Measurements from ENCODE around the gene SEMA3F. TPM values are rescaled to one million over a fixed set of nuclear protein-coding genes. Genes with fewer than 3 reads are reported as not detected.

Gene SEMA3F
- total and polyA plus RNA-seq, 9 donors, result 1.9 to 31.5 (median 7.2) TPM

GRCh38 chr3:50122071-50122470 is 33.1 kb upstream of the SEMA3F start:
- no peak for TF ChIP-seq POLR2A (IDR thresholded peaks at IDR 0.05)
- TF ChIP-seq EP300 (IDR thresholded peaks at IDR 0.05), result no peak
- TF ChIP-seq CTCF (IDR thresholded peaks at IDR 0.05), result no peak
- intact Hi-C loops (cut with DNase I), result loop anchor here in 3 of 4 donors (2.0 to 10.0 kb wide), 3 partner anchors 67 to 153 kb away; partner anchors contain the start of genes GNAT1 (in 1 of the 3) and LSMEM2 (in 1 of the 3)
- Histone ChIP-seq H3K4me1 (ENCODE audit: insufficient read depth) (peaks cover 10% of the 10 kb centered on the region), H3K9me3 (no peaks in the 10 kb centered on the region), H3K27me3 (no peaks in the 10 kb centered on the region), H3K36me3 (no peaks in the 10 kb centered on the region), H3K4me3 (no peak overlapping the region), H3K27ac (no peak overlapping the region)
- 43 to 63% (median 58%) methylated on average over 2 of the region's 2 CpGs for WGBS, 3 donors
- no peak for DNase-seq

GRCh38 chr3:50122661-50123391 is 32.3 kb upstream of the SEMA3F start:
- 65 to 72% (median 69%) methylated on average over 14 of the region's 14 CpGs for WGBS, 3 donors
- Histone ChIP-seq H3K27ac (no peak overlapping the region), H3K9me3 (no peaks in the 10 kb centered on the region), H3K36me3 (no peaks in the 10 kb centered on the region), H3K4me1 (ENCODE audit: insufficient read depth) (peaks cover 10% of the 10 kb centered on the region), H3K27me3 (no peaks in the 10 kb centered on the region), H3K4me3 (no peak overlapping the region)
- intact Hi-C loops (cut with DNase I), result loop anchor here in 3 of 4 donors (2.0 to 10.0 kb wide), 3 partner anchors 66 to 152 kb away; partner anchors contain the start of genes GNAT1 (in 1 of the 3) and LSMEM2 (in 1 of the 3)
- no peak for TF ChIP-seq POLR2A (IDR thresholded peaks at IDR 0.05)
- TF ChIP-seq EP300 (IDR thresholded peaks at IDR 0.05), result no peak
- TF ChIP-seq CTCF (IDR thresholded peaks at IDR 0.05), result no peak
- peak in 1 of 5 donors; percentile 42 for DNase-seq

DNA sequence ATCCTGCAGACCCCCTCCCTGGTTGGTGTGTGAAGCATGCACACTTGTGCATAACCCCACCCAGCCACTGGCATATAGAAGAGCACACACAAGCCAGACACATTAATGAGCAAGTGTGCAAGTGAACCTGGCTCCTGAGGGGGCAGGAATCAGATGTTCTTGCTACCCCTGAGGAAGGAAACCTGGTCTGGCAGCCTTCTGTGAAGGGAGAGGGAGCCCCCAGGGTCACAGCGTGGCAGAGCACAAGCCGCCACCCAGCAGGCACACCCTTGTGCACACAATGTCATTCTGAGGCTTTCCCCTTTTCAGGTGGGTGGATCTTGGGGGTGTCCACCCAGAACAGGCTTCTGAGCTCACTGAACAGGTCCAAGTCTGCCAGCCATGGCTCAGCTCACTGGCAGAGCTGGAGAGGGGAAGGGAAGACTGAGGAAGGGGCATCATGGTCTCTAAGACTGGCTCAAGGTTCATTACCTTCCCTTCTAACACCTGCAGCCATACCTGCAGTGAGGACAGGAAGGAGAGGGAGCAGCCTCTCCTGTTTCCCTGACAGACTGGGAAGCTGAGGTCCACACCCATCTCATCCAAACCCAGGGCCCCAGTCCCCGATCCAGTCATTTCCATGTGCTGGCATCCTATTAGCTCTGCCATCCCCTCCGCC is 31.6 kb upstream of the SEMA3F start:
- no peaks in the 10 kb centered on the region for H3K9me3 ChIP-seq
- no peak overlapping the region for H3K27ac ChIP-seq
- intact Hi-C loops (cut with DNase I), result loop anchor here in 3 of 4 donors (2.0 to 10.0 kb wide), 3 partner anchors 65 to 151 kb away; partner anchors contain the start of genes GNAT1 (in 1 of the 3) and LSMEM2 (in 1 of the 3)
- TF ChIP-seq EP300 (IDR thresholded peaks at IDR 0.05) (no peak), CTCF (IDR thresholded peaks at IDR 0.05) (no peak), POLR2A (IDR thresholded peaks at IDR 0.05) (no peak)
- 76 to 88% (median 83%) methylated on average over 4 of the region's 4 CpGs for WGBS, 3 donors
- DNase-seq, result no peak
- no peaks in the 10 kb centered on the region for H3K27me3 ChIP-seq
- H3K4me3 ChIP-seq, result no peak overlapping the region
- no peaks in the 10 kb centered on the region for H3K36me3 ChIP-seq
- H3K4me1 ChIP-seq (ENCODE audit: insufficient read depth), result peaks cover 10% of the 10 kb centered on the region

- peaks cover 10% of the 10 kb centered on the region for H3K4me1 ChIP-seq (ENCODE audit: insufficient read depth)
- intact Hi-C loops (cut with DNase I), result loop anchor here in 1 of 4 donors (10.0 kb wide), 1 partner anchor 151 kb away; the partner anchor contains the start of gene LSMEM2
Observed at GRCh38 chr3:50124052-50124799, 30.9 kb upstream of the SEMA3F start.

More at GRCh38 chr3:50124052-50124799, 30.9 kb upstream of the SEMA3F start:
- TF ChIP-seq CTCF (IDR thresholded peaks at IDR 0.05) (no peak), EP300 (IDR thresholded peaks at IDR 0.05) (no peak), POLR2A (IDR thresholded peaks at IDR 0.05) (no peak)
- no peak overlapping the region for H3K27ac ChIP-seq
- H3K4me3 ChIP-seq, result no peak overlapping the region
- H3K9me3 ChIP-seq, result no peaks in the 10 kb centered on the region
- H3K36me3 ChIP-seq, result no peaks in the 10 kb centered on the region
- no peaks in the 10 kb centered on the region for H3K27me3 ChIP-seq
- 6 to 18% (median 9%) methylated on average over 15 of the region's 15 CpGs for WGBS, 3 donors
- DNase-seq, result peak in 1 of 5 donors; percentile 32

Data from ovary (tissue), 9 donors.